ENCODE measurements around the gene LCAT. TPM values are rescaled to one million over a fixed set of nuclear protein-coding genes. Genes with fewer than 3 reads are reported as not detected.
A peak's percentile ranks its signal among the peaks of the same experiment; 100 is the strongest.

The LCAT gene
- total and polyA plus RNA-seq, 2 experiments from 2014 or later = 13.7 to 18.9 TPM

GRCh38 chr16:67936124-67936879, 7.6 kb downstream of the LCAT start, which contains the start of gene PSMB10 (continued):
- no peak for TF ChIP-seq CREB1 (CRISPR knock-in tag; IDR thresholded peaks at IDR 0.05; ENCODE audit: low read depth)
- no peak for TF ChIP-seq JUNB (IDR thresholded peaks at IDR 0.05; ENCODE audit: unreplicated experiment)
- TF ChIP-seq EZH2phosphoT487 (IDR thresholded peaks at IDR 0.05; ENCODE audit: unreplicated experiment) = no peak

DNA sequence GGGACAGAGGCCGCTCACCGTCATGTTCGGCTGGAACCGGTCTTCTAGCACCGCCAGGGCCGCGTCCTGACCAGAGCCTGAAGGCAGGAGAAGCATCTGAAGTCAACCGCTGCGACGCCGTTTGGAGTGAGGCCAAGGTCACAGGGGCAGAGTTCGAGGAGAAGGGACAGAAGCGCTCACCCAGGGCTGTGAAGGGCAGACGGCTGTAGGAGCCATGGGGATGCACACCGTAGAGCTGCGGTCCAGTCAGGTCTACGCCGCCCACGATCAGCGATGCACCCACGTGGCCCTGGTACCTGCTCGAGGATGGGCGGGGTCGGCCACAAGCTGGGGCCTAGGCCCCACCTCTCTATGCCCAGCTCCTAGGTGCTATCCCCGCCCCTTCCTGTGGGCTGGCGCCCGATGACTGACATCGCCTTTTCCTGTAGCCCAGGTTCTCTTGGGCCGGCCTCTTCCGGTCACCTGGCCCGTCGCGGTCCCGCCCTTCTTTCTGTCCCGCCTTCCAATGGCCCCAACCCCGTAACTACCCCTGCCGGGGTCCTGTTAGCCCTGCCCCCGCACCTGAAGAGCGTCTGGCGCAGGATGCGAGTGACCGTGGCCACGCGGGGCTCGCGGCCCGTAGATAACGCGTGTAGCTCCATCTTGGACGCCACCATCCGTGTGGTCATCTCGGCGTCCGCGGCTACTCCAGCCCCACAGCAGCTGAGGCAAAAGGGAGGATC, 8.4 kb downstream of the LCAT start:
- Histone ChIP-seq H3K4me3 (peak overlapping the region; percentile 98), H3K27me3 (ENCODE audit: insufficient read depth) (no peaks in the 10 kb centered on the region), H3K9me2 (ENCODE audit: insufficient read depth) (no peaks in the 10 kb centered on the region), H3K36me3 (ENCODE audit: insufficient read depth) (no peaks in the 10 kb centered on the region), H3K4me1 (ENCODE audit: insufficient read depth) (peaks cover 10% of the 10 kb centered on the region; the same call in 1 of the 2 replicates), H3K4me2 (peak overlapping the region; percentile 99), H3F3A (replicated peaks; ENCODE audit: low read depth) (peaks cover 9% of the 10 kb centered on the region; the same call in 1 of the 2 replicates), H3K79me2 (replicated peaks; ENCODE audit: insufficient read depth) (peaks cover 5% of the 10 kb centered on the region; the same call in 1 of the 2 replicates), H2AFZ (peak overlapping the region; percentile 91), H4K20me1 (replicated peaks; ENCODE audit: insufficient read depth) (peaks cover 3% of the 10 kb centered on the region), H3K27ac (ENCODE audit: low read depth) (peak overlapping the region; percentile 79; the same call in 1 of the 2 replicates)
- DNase-seq (ENCODE audit: low spot score) = peak; percentile 99
- Mint-ChIP-seq H3K27ac (peak overlapping the region; percentile 99), H3K36me3 (ENCODE audit: low read depth) (peaks cover 20% of the 10 kb centered on the region; the same call in 2 of the 3 replicates), H3K9me3 (0 out of 3 replicates have a peak, but pooled peaks cover 3% of the 10 kb centered on the region), H3K4me3 (peak overlapping the region; percentile 100), H3K4me1 (peaks cover 21% of the 10 kb centered on the region), H3K27me3 (ENCODE audit: insufficient read depth, low read depth, poor library complexity) (peaks cover 41% of the 10 kb centered on the region)
- ATAC-seq = peak; percentile 91
- TF ChIP-seq EZH2 (IDR thresholded peaks at IDR 0.05; ENCODE audit: low read depth, unreplicated experiment) (no peak), POLR2AphosphoS5 (IDR thresholded peaks at IDR 0.05; ENCODE audit: low read depth) (peak; percentile 95), ETS1 (IDR thresholded peaks at IDR 0.05) (peak; percentile 40; the same call in 1 of the 2 replicates), NANOG (IDR thresholded peaks at IDR 0.05; ENCODE audit: borderline replicate concordance) (no peak)

DNA sequence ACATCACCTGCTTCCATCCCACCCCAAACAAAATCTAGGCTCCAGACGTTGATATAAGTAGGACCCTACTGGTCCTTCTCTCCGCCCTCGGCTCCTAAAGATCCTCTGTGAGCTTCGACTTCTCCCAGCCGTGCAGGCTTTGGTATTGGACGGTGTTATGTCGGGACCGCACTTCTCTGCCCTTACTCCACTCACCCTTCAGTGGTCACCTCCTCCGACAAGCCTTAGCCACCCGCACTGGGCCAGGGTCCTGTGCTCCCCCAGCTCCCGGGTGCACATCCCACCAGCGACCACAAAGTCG, 8.9 kb downstream of the LCAT start:
- Histone ChIP-seq H3K27ac (ENCODE audit: low read depth) (no peak overlapping the region), H3K27me3 (ENCODE audit: insufficient read depth) (no peaks in the 10 kb centered on the region), H3K4me3 (peak overlapping the region; percentile 98), H3F3A (replicated peaks; ENCODE audit: low read depth) (peaks cover 7% of the 10 kb centered on the region; the same call in 1 of the 2 replicates), H2AFZ (peak overlapping the region; percentile 91), H3K4me1 (ENCODE audit: insufficient read depth) (peaks cover 10% of the 10 kb centered on the region; the same call in 1 of the 2 replicates), H3K79me2 (replicated peaks; ENCODE audit: insufficient read depth) (peaks cover 5% of the 10 kb centered on the region; the same call in 1 of the 2 replicates), H3K36me3 (ENCODE audit: insufficient read depth) (no peaks in the 10 kb centered on the region), H4K20me1 (replicated peaks; ENCODE audit: insufficient read depth) (peaks cover 3% of the 10 kb centered on the region), H3K4me2 (peak overlapping the region; percentile 99), H3K9me2 (ENCODE audit: insufficient read depth) (no peaks in the 10 kb centered on the region)
- H3K9me3 Mint-ChIP-seq = 0 out of 3 replicates have a peak, but pooled peaks cover 3% of the 10 kb centered on the region
- H3K4me3 Mint-ChIP-seq = peak overlapping the region; percentile 100
- ATAC-seq (peak; percentile 7), DNase-seq (ENCODE audit: low spot score) (peak; percentile 33)
- H3K27ac Mint-ChIP-seq = peak overlapping the region; percentile 84
- peaks cover 21% of the 10 kb centered on the region for H3K4me1 Mint-ChIP-seq
- H3K36me3 Mint-ChIP-seq (ENCODE audit: low read depth) = peaks cover 20% of the 10 kb centered on the region; the same call in 2 of the 3 replicates
- H3K27me3 Mint-ChIP-seq (ENCODE audit: insufficient read depth, low read depth, poor library complexity) = peaks cover 41% of the 10 kb centered on the region
- no peak for TF ChIP-seq ZNF114 (CRISPR knock-in tag; IDR thresholded peaks at IDR 0.05)
- TF ChIP-seq NANOG (IDR thresholded peaks at IDR 0.05; ENCODE audit: borderline replicate concordance) = no peak
- no peak for TF ChIP-seq STAT1 (IDR thresholded peaks at IDR 0.05; ENCODE audit: unreplicated experiment)
- no peak for TF ChIP-seq CTCF (conservative IDR thresholded peaks at IDR 0.05; ENCODE audit: low read depth in 2 of 2)

Data from GM23338 (cell line).